GM12891 (cell line): ENCODE data around the gene SMIM17.

Source experiments
- PAX5 ChIP-seq: IDR thresholded peaks from 2 replicates; pipeline ENCODE4 v1.6.1; 2011; ENCODE audit warnings: low read length, moderate library complexity, mild to moderate bottlenecking; ENCODE audit not compliant: insufficient read depth, severe bottlenecking
- POLR2A ChIP-seq: IDR thresholded peaks from 2 replicates; pipeline ENCODE4 v1.6.1; 2011; ENCODE audit warnings: low read depth, low read length, control low read depth
- POLR2AphosphoS5 ChIP-seq: IDR thresholded peaks from 2 replicates; pipeline ENCODE4 v1.6.1; 2011; ENCODE audit warnings: low read depth, low read length, control low read depth
- POU2F2 ChIP-seq: IDR thresholded peaks from 2 replicates; pipeline ENCODE4 v1.6.1; 2011; ENCODE audit warnings: low read depth, mild to moderate bottlenecking, control low read depth, low read length, moderate library complexity
- SPI1 ChIP-seq: IDR thresholded peaks from 2 replicates; pipeline ENCODE4 v1.6.1; 2011; ENCODE audit warnings: low read depth, low read length, control low read depth
- TAF1 ChIP-seq: IDR thresholded peaks from 2 replicates; pipeline ENCODE4 v1.6.1; 2011; ENCODE audit warnings: low read depth, low read length, control low read depth

DNA sequence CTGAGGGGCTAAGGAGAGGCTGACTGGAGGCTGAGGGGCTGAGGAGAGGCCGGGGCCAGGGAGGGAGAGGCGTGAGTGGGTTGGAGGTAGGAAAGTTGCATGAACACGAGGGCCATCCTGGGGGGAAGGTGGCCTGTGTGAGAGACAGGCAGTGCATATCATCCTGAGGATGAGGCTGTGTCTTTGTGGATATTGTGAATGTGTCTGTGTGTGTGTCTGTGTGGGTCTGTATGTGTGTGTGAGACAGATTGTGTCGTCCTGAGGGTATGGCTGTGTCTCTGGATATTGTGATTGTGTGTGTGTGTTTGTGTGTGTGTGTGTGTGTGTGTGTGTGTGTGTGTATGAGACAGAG is 47.4 kb upstream of the SMIM17 start:
- TF ChIP-seq POLR2A, result no peak
- no peak for TF ChIP-seq TAF1
- TF ChIP-seq POLR2AphosphoS5, result no peak
- no peak for TF ChIP-seq POU2F2
- no peak for TF ChIP-seq SPI1
- TF ChIP-seq PAX5, result no peak
